Measurements from ENCODE around the gene PTCD2.

The PTCD2 gene

GRCh38 chr5:72288924-72289323, 31.2 kb upstream of the PTCD2 start:
- no peaks in the 10 kb centered on the region for H3K4me1 ChIP-seq
- no peak overlapping the region for H3K4me3 ChIP-seq (ENCODE audit: low read depth, low read length)
- H3K9me3 ChIP-seq (ENCODE audit: control insufficient read depth, low read length), result no peaks in the 10 kb centered on the region
- H3K79me2 ChIP-seq, result no peaks in the 10 kb centered on the region
- no peaks in the 10 kb centered on the region for H3K36me3 ChIP-seq (ENCODE audit: control insufficient read depth, insufficient read depth, low read length)
- no peak overlapping the region for H2AFZ ChIP-seq
- H3K4me2 ChIP-seq (ENCODE audit: low read length), result no peak overlapping the region
- TF ChIP-seq, protein P1, sequence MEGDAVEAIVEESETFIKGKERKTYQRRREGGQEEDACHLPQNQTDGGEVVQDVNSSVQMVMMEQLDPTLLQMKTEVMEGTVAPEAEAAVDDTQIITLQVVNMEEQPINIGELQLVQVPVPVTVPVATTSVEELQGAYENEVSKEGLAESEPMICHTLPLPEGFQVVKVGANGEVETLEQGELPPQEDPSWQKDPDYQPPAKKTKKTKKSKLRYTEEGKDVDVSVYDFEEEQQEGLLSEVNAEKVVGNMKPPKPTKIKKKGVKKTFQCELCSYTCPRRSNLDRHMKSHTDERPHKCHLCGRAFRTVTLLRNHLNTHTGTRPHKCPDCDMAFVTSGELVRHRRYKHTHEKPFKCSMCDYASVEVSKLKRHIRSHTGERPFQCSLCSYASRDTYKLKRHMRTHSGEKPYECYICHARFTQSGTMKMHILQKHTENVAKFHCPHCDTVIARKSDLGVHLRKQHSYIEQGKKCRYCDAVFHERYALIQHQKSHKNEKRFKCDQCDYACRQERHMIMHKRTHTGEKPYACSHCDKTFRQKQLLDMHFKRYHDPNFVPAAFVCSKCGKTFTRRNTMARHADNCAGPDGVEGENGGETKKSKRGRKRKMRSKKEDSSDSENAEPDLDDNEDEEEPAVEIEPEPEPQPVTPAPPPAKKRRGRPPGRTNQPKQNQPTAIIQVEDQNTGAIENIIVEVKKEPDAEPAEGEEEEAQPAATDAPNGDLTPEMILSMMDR (IDR thresholded peaks at IDR 0.05), result no peak
- H3K27ac ChIP-seq, result no peak overlapping the region
- H3K9ac ChIP-seq, result no peak overlapping the region
- no peaks in the 10 kb centered on the region for H3K27me3 ChIP-seq (ENCODE audit: control insufficient read depth, insufficient read depth, low read length)

- no peak overlapping the region for H3K4me3 ChIP-seq (ENCODE audit: low read depth, low read length)
- H3K27me3 ChIP-seq (ENCODE audit: control insufficient read depth, insufficient read depth, low read length), result no peaks in the 10 kb centered on the region
- no peaks in the 10 kb centered on the region for H3K9me3 ChIP-seq (ENCODE audit: control insufficient read depth, low read length)
- no peak overlapping the region for H3K27ac ChIP-seq
- no peak overlapping the region for H3K9ac ChIP-seq
- H3K79me2 ChIP-seq, result no peaks in the 10 kb centered on the region
- H2AFZ ChIP-seq, result no peak overlapping the region
- no peaks in the 10 kb centered on the region for H3K36me3 ChIP-seq (ENCODE audit: control insufficient read depth, insufficient read depth, low read length)
- no peaks in the 10 kb centered on the region for H3K4me1 ChIP-seq
- H3K4me2 ChIP-seq (ENCODE audit: low read length), result no peak overlapping the region
- TF ChIP-seq, protein P1 (IDR thresholded peaks at IDR 0.05), result no peak
Measured at GRCh38 chr5:72290356-72291133, 29.6 kb upstream of the PTCD2 start.

- Histone ChIP-seq H3K4me2 (ENCODE audit: low read length) (no peak overlapping the region), H3K79me2 (peaks cover 7% of the 10 kb centered on the region)
Measured at GRCh38 chr5:72291601-72292000, 28.6 kb upstream of the PTCD2 start.

GRCh38 chr5:72292411-72292810, 27.8 kb upstream of the PTCD2 start:
- Histone ChIP-seq H3K4me2 (ENCODE audit: low read length) (no peak overlapping the region), H3K9ac (no peak overlapping the region), H3K79me2 (peaks cover 7% of the 10 kb centered on the region), H3K36me3 (ENCODE audit: control insufficient read depth, insufficient read depth, low read length) (no peaks in the 10 kb centered on the region), H3K9me3 (ENCODE audit: control insufficient read depth, low read length) (no peaks in the 10 kb centered on the region), H3K27ac (no peak overlapping the region), H3K27me3 (ENCODE audit: control insufficient read depth, insufficient read depth, low read length) (no peaks in the 10 kb centered on the region), H2AFZ (no peak overlapping the region), H3K4me1 (no peaks in the 10 kb centered on the region), H3K4me3 (ENCODE audit: low read depth, low read length) (no peak overlapping the region)
- TF ChIP-seq, protein P1 (IDR thresholded peaks at IDR 0.05), result no peak

More at GRCh38 chr5:72291601-72292000, 28.6 kb upstream of the PTCD2 start:
- Histone ChIP-seq H3K36me3 (ENCODE audit: control insufficient read depth, insufficient read depth, low read length) (no peaks in the 10 kb centered on the region), H3K9ac (no peak overlapping the region), H3K27me3 (ENCODE audit: control insufficient read depth, insufficient read depth, low read length) (no peaks in the 10 kb centered on the region), H3K9me3 (ENCODE audit: control insufficient read depth, low read length) (no peaks in the 10 kb centered on the region), H3K4me3 (ENCODE audit: low read depth, low read length) (no peak overlapping the region), H3K27ac (no peak overlapping the region), H3K4me1 (no peaks in the 10 kb centered on the region), H2AFZ (no peak overlapping the region)
- TF ChIP-seq, protein P1 (IDR thresholded peaks at IDR 0.05), result no peak
